Measurements from ENCODE around the gene GPR132. TPM values are rescaled to one million over a fixed set of nuclear protein-coding genes. Genes with fewer than 3 reads are reported as not detected.
"Not testable (repeated sequence)": the region's sequence is repeated elsewhere in the genome, so short reads cannot be mapped to it uniquely, and the experiment has no call there.

Gene GPR132
- polyA plus RNA-seq, 2 of the 4 experiments (the other 2 are of a cell fraction), result 0.18 to 0.19 TPM

DNA sequence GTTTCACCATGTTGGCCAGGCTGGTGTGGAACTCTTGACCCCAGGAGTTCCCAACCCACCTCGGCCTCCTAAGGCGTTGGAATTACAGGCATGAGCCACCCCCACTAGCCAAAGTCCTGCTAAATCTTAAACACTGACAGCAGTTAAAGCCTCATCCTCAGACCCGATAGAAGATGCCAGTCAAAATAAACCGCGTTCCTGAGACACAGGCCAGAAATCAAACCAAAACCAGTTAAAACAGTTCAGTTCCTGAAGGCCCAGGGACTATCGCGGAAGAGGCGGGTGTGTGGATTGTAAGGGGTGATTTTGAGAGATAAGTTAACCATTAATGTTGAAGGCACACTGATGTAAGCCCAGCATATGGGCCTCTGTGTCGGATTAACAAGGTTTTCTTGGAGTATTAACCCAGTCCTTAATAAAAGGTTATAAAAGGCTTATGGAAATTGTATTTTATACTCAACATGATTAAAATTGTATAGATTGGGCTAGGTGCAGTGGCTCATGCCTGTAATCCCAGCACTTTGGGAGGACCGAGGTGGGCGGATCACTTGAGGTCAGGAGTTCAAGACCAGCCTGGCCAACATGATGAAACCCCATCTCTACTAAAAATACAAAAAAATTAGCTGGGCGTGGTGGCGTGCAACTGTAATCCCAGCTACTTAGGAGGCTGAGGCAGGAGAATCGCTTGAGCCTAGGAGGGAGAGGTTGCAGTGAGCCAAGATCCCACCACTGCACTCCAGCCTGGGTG, 25.6 kb downstream of the GPR132 start:
- H3K9me3 ChIP-seq, result no peaks in the 10 kb centered on the region
- FAIRE-seq, result no peak
- H3K4me2 ChIP-seq, result no peak overlapping the region
- no peak for DNase-seq (ENCODE audit: low read depth in 1 of 2, low spot score in 1 of 2)
- ChIA-PET CTCF (interaction anchor here (1.8 to 9.1 kb wide), 3 partner anchors 15 to 27 kb away, joined by 6 to 509 read pairs (median 30); partner anchors contain the start of gene CDCA4), POLR2A (no interaction called here)
- 77% methylated on average over 12 of the region's 14 CpGs for WGBS (ENCODE audit: missing lambda C conversion rate)
- 0 out of 3 replicates have a peak, but pooled peaks cover 4% of the 10 kb centered on the region for H3K4me1 ChIP-seq
- no peak overlapping the region for H3K27ac ChIP-seq
- TF ChIP-seq FOSB (CRISPR knock-in tag; IDR thresholded peaks at IDR 0.05) (no peak), CEBPB (IDR thresholded peaks at IDR 0.05) (no peak), FOXS1 (CRISPR knock-in tag; IDR thresholded peaks at IDR 0.05) (no peak), RFX5 (IDR thresholded peaks at IDR 0.05) (no peak), NPAS2 (CRISPR knock-in tag; IDR thresholded peaks at IDR 0.05; ENCODE audit: borderline replicate concordance) (no peak), CHD2 (IDR thresholded peaks at IDR 0.05; ENCODE audit: low read length, partially characterized antibody) (no peak), CBX2 (IDR thresholded peaks at IDR 0.05; ENCODE audit: borderline replicate concordance, low read depth) (no peak), NR3C1 (IDR thresholded peaks at IDR 0.05) (no peak), SREBF2 (IDR thresholded peaks at IDR 0.05) (no peak), ZFP36 (IDR thresholded peaks at IDR 0.05; ENCODE audit: borderline replicate concordance, partially characterized antibody) (no peak), POLR2A (IDR thresholded peaks at IDR 0.05; ENCODE audit: low read length) (no peak)
- no peak overlapping the region for H3K4me3 ChIP-seq
- no peak for ATAC-seq

DNA sequence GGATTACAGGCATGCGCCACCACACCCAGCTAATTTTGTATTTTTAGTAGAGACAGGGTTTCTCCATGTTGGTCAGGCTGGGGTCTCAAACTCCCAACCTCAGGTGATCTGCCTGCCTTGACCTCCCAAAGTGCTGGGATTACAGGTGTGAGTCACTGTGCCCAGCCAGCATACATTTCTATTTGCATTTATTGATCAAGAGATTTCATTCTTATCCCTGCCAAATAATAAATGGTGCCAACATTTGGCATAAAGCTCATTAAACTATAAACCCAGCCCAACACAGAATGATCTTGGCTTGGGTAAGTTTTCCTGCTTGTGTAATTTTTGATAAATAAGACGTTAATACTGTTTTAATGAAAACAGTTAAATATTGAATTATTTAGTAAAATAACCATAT, 29.6 kb downstream of the GPR132 start:
- POLR2A ChIA-PET, result interaction anchor here (1.9 kb wide), 1 partner anchor 15 kb away, joined by 5 read pairs; the partner anchor contains the start of gene CDCA4
- 82% methylated on average over 2 of the region's 2 CpGs for WGBS (ENCODE audit: missing lambda C conversion rate)
- FAIRE-seq; H3K4me3 ChIP-seq; H3K27ac ChIP-seq; H3K4me2 ChIP-seq; H3K9me3 ChIP-seq; DNase-seq (ENCODE audit: low read depth in 1 of 2, low spot score in 1 of 2); ATAC-seq; H3K4me1 ChIP-seq: not testable (repeated sequence)
- CTCF ChIA-PET, result interaction anchor here (1.2 to 28.5 kb wide), 6 partner anchors 9 to 59 kb away, joined by 3 to 509 read pairs (median 16); no protein-coding TSS in a partner anchor

DNA sequence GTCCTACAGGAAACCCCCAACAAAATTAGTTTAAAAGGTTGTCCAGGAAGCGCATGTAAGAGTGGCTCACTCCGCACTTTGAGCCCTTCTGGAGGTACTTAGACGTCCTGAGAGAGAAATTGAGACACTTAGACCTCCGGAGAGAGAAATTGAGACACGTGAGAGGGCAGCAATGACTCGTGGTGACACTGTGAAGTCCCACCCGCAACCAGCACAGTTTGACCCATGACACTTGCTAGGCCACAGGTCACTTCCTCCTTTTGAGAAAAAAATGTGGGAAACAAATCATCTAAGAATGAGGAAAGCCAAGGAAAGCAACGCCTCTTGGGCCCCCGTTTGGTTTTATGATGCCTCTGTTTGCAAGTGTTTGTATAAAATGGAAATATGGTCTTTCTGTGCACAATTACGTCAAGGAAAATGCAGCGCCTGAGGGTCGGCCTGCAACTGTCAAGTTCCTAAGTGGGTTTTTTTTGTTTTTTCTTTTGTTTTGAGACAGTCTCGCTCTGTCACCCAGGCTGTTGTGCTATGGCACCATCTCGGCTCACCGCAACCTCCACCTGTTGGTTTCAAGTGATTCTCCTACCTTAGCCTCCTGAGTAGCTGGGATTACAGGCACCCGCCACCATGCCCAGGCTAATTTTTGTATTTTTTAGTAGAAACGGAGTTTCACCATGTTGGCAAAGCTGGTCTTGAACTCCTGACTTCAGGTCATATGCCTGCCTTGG, 30.8 kb downstream of the GPR132 start:
- 0 out of 3 replicates have a peak, but pooled peaks cover 3% of the 10 kb centered on the region for H3K4me1 ChIP-seq
- no peak overlapping the region for H3K4me3 ChIP-seq
- no peak for ATAC-seq
- FAIRE-seq, result no peak
- no peaks in the 10 kb centered on the region for H3K9me3 ChIP-seq
- 82% methylated on average over 17 of the region's 17 CpGs for WGBS (ENCODE audit: missing lambda C conversion rate)
- ChIA-PET POLR2A (interaction anchor here (0.5 kb wide), 1 partner anchor 10 kb away, joined by 3 read pairs; no protein-coding TSS in a partner anchor), CTCF (interaction anchor here (1.2 to 28.5 kb wide), 6 partner anchors 10 to 136 kb away, joined by 3 to 509 read pairs (median 17); no protein-coding TSS in a partner anchor)
- TF ChIP-seq GATA3 (IDR thresholded peaks at IDR 0.05; ENCODE audit: borderline replicate concordance) (no peak), ZFP36 (IDR thresholded peaks at IDR 0.05; ENCODE audit: borderline replicate concordance, partially characterized antibody) (no peak), RCOR1 (IDR thresholded peaks at IDR 0.05; ENCODE audit: low read depth, low read length) (no peak), KDM5A (IDR thresholded peaks at IDR 0.05) (no peak), BHLHE40 (IDR thresholded peaks at IDR 0.05; ENCODE audit: low read depth, low read length) (no peak), HOXA7 (CRISPR knock-in tag; IDR thresholded peaks at IDR 0.05) (no peak), RARB (CRISPR knock-in tag; IDR thresholded peaks at IDR 0.05) (no peak), CEBPB (IDR thresholded peaks at IDR 0.05) (no peak), FOSB (CRISPR knock-in tag; IDR thresholded peaks at IDR 0.05) (no peak), POLR2AphosphoS2 (conservative IDR thresholded peaks at IDR 0.05; ENCODE audit: low read length) (no peak), NPAS2 (CRISPR knock-in tag; IDR thresholded peaks at IDR 0.05; ENCODE audit: borderline replicate concordance) (no peak), SREBF2 (IDR thresholded peaks at IDR 0.05) (no peak), SMC3 (IDR thresholded peaks at IDR 0.05) (no peak), ZNF302 (CRISPR knock-in tag; IDR thresholded peaks at IDR 0.05) (no peak), EP300 (IDR thresholded peaks at IDR 0.05) (no peak)
- TF ChIP-seq, protein P1, sequence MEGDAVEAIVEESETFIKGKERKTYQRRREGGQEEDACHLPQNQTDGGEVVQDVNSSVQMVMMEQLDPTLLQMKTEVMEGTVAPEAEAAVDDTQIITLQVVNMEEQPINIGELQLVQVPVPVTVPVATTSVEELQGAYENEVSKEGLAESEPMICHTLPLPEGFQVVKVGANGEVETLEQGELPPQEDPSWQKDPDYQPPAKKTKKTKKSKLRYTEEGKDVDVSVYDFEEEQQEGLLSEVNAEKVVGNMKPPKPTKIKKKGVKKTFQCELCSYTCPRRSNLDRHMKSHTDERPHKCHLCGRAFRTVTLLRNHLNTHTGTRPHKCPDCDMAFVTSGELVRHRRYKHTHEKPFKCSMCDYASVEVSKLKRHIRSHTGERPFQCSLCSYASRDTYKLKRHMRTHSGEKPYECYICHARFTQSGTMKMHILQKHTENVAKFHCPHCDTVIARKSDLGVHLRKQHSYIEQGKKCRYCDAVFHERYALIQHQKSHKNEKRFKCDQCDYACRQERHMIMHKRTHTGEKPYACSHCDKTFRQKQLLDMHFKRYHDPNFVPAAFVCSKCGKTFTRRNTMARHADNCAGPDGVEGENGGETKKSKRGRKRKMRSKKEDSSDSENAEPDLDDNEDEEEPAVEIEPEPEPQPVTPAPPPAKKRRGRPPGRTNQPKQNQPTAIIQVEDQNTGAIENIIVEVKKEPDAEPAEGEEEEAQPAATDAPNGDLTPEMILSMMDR (IDR thresholded peaks at IDR 0.05), result no peak
- TF ChIP-seq, protein P2, sequence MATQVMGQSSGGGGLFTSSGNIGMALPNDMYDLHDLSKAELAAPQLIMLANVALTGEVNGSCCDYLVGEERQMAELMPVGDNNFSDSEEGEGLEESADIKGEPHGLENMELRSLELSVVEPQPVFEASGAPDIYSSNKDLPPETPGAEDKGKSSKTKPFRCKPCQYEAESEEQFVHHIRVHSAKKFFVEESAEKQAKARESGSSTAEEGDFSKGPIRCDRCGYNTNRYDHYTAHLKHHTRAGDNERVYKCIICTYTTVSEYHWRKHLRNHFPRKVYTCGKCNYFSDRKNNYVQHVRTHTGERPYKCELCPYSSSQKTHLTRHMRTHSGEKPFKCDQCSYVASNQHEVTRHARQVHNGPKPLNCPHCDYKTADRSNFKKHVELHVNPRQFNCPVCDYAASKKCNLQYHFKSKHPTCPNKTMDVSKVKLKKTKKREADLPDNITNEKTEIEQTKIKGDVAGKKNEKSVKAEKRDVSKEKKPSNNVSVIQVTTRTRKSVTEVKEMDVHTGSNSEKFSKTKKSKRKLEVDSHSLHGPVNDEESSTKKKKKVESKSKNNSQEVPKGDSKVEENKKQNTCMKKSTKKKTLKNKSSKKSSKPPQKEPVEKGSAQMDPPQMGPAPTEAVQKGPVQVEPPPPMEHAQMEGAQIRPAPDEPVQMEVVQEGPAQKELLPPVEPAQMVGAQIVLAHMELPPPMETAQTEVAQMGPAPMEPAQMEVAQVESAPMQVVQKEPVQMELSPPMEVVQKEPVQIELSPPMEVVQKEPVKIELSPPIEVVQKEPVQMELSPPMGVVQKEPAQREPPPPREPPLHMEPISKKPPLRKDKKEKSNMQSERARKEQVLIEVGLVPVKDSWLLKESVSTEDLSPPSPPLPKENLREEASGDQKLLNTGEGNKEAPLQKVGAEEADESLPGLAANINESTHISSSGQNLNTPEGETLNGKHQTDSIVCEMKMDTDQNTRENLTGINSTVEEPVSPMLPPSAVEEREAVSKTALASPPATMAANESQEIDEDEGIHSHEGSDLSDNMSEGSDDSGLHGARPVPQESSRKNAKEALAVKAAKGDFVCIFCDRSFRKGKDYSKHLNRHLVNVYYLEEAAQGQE (IDR thresholded peaks at IDR 0.05), result no peak
- TF ChIP-seq, protein P3, sequence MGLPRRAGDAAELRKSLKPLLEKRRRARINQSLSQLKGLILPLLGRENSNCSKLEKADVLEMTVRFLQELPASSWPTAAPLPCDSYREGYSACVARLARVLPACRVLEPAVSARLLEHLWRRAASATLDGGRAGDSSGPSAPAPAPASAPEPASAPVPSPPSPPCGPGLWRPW (IDR thresholded peaks at IDR 0.05), result no peak
- H3K27ac ChIP-seq, result no peak overlapping the region
- no peak for DNase-seq (ENCODE audit: low read depth in 1 of 2, low spot score in 1 of 2)
- H3K4me2 ChIP-seq, result no peak overlapping the region

DNA sequence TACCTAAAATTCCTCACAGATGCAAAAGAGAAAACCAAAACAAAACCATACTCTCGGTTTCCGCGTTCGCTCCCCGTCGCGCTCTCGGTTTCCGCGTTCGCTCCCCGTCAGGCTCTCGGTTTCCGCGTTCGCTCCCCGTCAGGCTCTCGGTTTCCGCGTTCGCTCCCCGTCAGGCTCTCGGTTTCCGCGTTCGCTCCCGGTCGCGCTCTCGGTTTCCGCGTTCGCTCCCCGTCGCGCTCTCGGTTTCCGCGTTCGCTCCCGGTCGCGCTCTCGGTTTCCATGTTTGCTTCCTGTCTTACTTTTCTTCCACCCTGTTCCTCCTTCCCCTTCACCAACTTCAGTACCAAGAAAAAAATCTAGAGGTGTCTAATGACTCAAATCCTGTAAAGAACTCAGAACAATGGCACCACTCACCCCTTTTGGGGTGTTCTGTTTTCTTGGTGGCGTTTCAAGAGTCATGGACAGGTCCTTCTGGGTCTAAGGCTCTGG, 31.8 kb downstream of the GPR132 start:
- WGBS (ENCODE audit: missing lambda C conversion rate), result 59% methylated on average over 44 of the region's 45 CpGs

More for the DNA sequence above, 31.8 kb downstream of the GPR132 start:
- POLR2A ChIA-PET; H3K9me3 ChIP-seq; ATAC-seq; H3K4me1 ChIP-seq; FAIRE-seq; DNase-seq (ENCODE audit: low read depth in 1 of 2, low spot score in 1 of 2): not testable (repeated sequence)
- Histone ChIP-seq H3K27ac (peak overlapping the region; percentile 71 to 81), H3K4me2 (peak overlapping the region; percentile 61), H3K4me3 (peak overlapping the region; percentile 46)
- CTCF ChIA-PET, result interaction anchor here (1.2 to 28.5 kb wide), 4 partner anchors 11 to 135 kb away, joined by 4 to 509 read pairs (median 38); no protein-coding TSS in a partner anchor

Data from A549 (cell line).